Mucosa of descending colon (tissue), 3 donors: ENCODE data around the gene CAND1. TPM values are rescaled to one million over a fixed set of nuclear protein-coding genes. Genes with fewer than 3 reads are reported as not detected.
A peak's percentile ranks its signal among the peaks of the same experiment; 100 is the strongest.

Experiments used
- ATAC-seq: fragments of 200-7000 bp; cut with Tn5 transposase; one replicate; pipeline ENCODE4 v1.9.1; 2020; ENCODE audit warnings: mild to moderate bottlenecking, moderate library complexity
- DNase-seq, 3 donors: peaks; one replicate each; pipeline ENCODE4 v3.0.0-alpha.2; 2020
- H3K36me3 ChIP-seq: fragments of 200-600 bp; one replicate; pipeline ENCODE4 v1.8.0; 2021; ENCODE audit warnings: low read depth, mild to moderate bottlenecking
- H3K4me1 ChIP-seq: fragments of 200-600 bp; one replicate; pipeline ENCODE4 v1.8.0; 2021; ENCODE audit warnings: low read depth, mild to moderate bottlenecking
- H3K4me3 ChIP-seq: fragments of 200-600 bp; one replicate; pipeline ENCODE4 v1.8.0; 2021; ENCODE audit warnings: mild to moderate bottlenecking
- H3K9me3 ChIP-seq: fragments of 200-600 bp; one replicate; pipeline ENCODE4 v1.8.0; 2021; ENCODE audit warnings: mild to moderate bottlenecking
- CTCF ChIP-seq: fragments of 200-600 bp; IDR thresholded peaks from one replicate; pipeline ENCODE4 v1.8.0; 2022; ENCODE audit warnings: antibody characterized with exemption, mild to moderate bottlenecking
- intact Hi-C, 2 donors: fragments of 100-400 bp; cut with DNase I in 1 of 2; cut with micrococcal nuclease in 1 of 2; formaldehyde crosslinking; loops; one replicate each; pipeline versions ENCODE4 v1.11.0 to v1.11.1; 2022; cut with DNase I, micrococcal nuclease
- total RNA-seq, 3 donors: library from RNA; stranded (reverse); fragmentation: NEBNext Ultra II Directional in 2 of 3; extraction: Animal tissue kit (Norgen Biotek cat#: 25700) in 2 of 3; gene quantifications; one replicate each; pipeline versions ENCODE4 v1.2.1 to v1.2.4, GENCODE V29; 2021 to 2023
- donor health status: DM: no; HTN: no; CAD: no; lungs with moderate emphysema.
- donor health status: DM: no; HTN: no; CAD: no.
- donor health status: DM: no; HTN: yes; CAD: no.

Gene CAND1
- total RNA-seq, 3 donors from 2014 or later: 95.1 to 114 (median 101) TPM

GRCh38 chr12:67256649-67257048, 12.5 kb upstream of the CAND1 start:
- Histone ChIP-seq H3K36me3 (no peaks in the 10 kb centered on the region), H3K4me3 (no peak overlapping the region), H3K4me1 (no peaks in the 10 kb centered on the region), H3K9me3 (no peaks in the 10 kb centered on the region)
- intact Hi-C loops: no loop called here
- ATAC-seq (no peak), DNase-seq (no peak)
- TF ChIP-seq CTCF: no peak

GRCh38 chr12:67263471-67263870, 5.7 kb upstream of the CAND1 start:
- no peak for ATAC-seq
- no peak for DNase-seq
- no peak overlapping the region for H3K4me3 ChIP-seq
- H3K4me1 ChIP-seq: no peaks in the 10 kb centered on the region
- no peaks in the 10 kb centered on the region for H3K36me3 ChIP-seq
- H3K9me3 ChIP-seq: no peaks in the 10 kb centered on the region
- TF ChIP-seq CTCF: no peak
- intact Hi-C loops: no loop called here

GRCh38 chr12:67268335-67268895, 743 bp upstream of the CAND1 start:
- ATAC-seq (peak; percentile 86), DNase-seq (peak; percentile 77 to 93 (median 84))
- intact Hi-C loops: no loop called here
- H3K36me3 ChIP-seq: no peaks in the 10 kb centered on the region
- H3K4me3 ChIP-seq: peak overlapping the region; percentile 27
- H3K9me3 ChIP-seq: no peaks in the 10 kb centered on the region
- TF ChIP-seq CTCF: no peak
- peaks cover 16% of the 10 kb centered on the region for H3K4me1 ChIP-seq

GRCh38 chr12:67269633-67270573, 745 bp downstream of the CAND1 start:
- Histone ChIP-seq H3K4me3 (peak overlapping the region; percentile 86), H3K36me3 (no peaks in the 10 kb centered on the region), H3K9me3 (no peaks in the 10 kb centered on the region), H3K4me1 (peaks cover 25% of the 10 kb centered on the region)
- no peak for TF ChIP-seq CTCF
- ATAC-seq: peak; percentile 26
- intact Hi-C loops: no loop called here
- peak; percentile 52 to 77 (median 73) for DNase-seq

- H3K9me3 ChIP-seq: no peaks in the 10 kb centered on the region
- H3K36me3 ChIP-seq: no peaks in the 10 kb centered on the region
- peak overlapping the region; percentile 86 for H3K4me3 ChIP-seq
- no peak for DNase-seq
- peaks cover 25% of the 10 kb centered on the region for H3K4me1 ChIP-seq
- no peak for TF ChIP-seq CTCF
- ATAC-seq: no peak
- intact Hi-C loops: no loop called here
Observed at GRCh38 chr12:67270622-67271021, 1.5 kb downstream of the CAND1 start.
